ENCODE measurements around the gene GALT.

DNA sequence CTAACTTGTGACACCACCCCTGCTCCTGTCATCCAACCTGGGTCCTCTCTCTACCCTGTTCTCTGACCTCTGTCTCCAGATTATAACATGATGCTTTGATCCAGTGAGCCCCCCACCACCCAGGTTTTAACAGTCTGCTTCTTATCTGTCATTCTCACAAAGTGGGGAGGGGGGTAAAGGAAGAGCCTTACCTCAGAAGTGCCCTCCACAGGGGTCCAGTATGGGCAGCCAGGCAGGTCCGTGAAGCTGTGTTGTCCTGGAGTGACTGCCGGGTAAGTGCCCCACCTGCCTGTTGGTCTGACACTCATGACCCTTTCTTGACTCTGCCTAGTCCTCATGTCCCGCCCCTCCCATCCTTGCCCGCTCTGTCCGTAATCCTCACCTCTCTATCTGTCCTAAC is 8.9 kb downstream of the GALT start:
- TF ChIP-seq ZNF274 (IDR thresholded peaks at IDR 0.05; ENCODE audit: low read depth, low read length) (no peak), YY1 (IDR thresholded peaks at IDR 0.05; ENCODE audit: insufficient read depth, insufficient read length) (no peak)

All from NT2/D1 (cell line).